Spleen (tissue), 11 donors: Measurements from ENCODE around the gene PSD. TPM values are rescaled to one million over a fixed set of nuclear protein-coding genes. Genes with fewer than 3 reads are reported as not detected.

ENCODE experiments used
- DNase-seq: peaks from one replicate; pipeline ENCODE4 v3.0.0-alpha.2; 2020
- H3K27ac ChIP-seq, 8 donors: fragments of 200-600 bp; sonication (generic) in 7 of 8; 1 replicate in 4 of 8; 2 replicates in 4 of 8; pipeline versions ENCODE4 v1.5.0 to v1.8.0; 2016 to 2021; ENCODE audit warnings: inconsistent platforms in 4 of 8, mild to moderate bottlenecking in 4 of 8, moderate library complexity in 1 of 8
- H3K27me3 ChIP-seq, 7 donors: fragments of 200-600 bp; sonication (generic) in 6 of 7; replicated peaks in 1 of 7; 1 replicate in 4 of 7; 2 replicates in 3 of 7; pipeline versions ENCODE4 v1.5.0 to v1.8.0; 2016 to 2021; ENCODE audit warnings: inconsistent platforms in 3 of 7, mild to moderate bottlenecking in 1 of 7
- H3K36me3 ChIP-seq, 6 donors: fragments of 200-600 bp; sonication (generic) in 5 of 6; 1 replicate in 4 of 6; 2 replicates in 2 of 6; pipeline versions ENCODE4 v1.5.0 to v1.8.0; 2016 to 2021; ENCODE audit warnings: inconsistent platforms in 2 of 6
- H3K4me1 ChIP-seq, 6 donors: fragments of 200-600 bp; sonication (generic) in 5 of 6; 1 replicate in 3 of 6; 2 replicates in 3 of 6; pipeline versions ENCODE4 v1.5.0 to v1.8.0; 2016 to 2021; ENCODE audit warnings: inconsistent platforms in 3 of 6
- H3K4me3 ChIP-seq, 8 donors: fragments of 200-600 bp; sonication (generic) in 7 of 8; 1 replicate in 4 of 8; 2 replicates in 4 of 8; pipeline versions ENCODE4 v1.5.0 to v1.8.0; 2016 to 2021; ENCODE audit warnings: inconsistent platforms in 4 of 8, mild to moderate bottlenecking in 4 of 8, moderate library complexity in 2 of 8
- H3K9me3 ChIP-seq, 8 donors: fragments of 200-600 bp; sonication (generic) in 7 of 8; 1 replicate in 4 of 8; 2 replicates in 4 of 8; pipeline versions ENCODE4 v1.5.0 to v1.8.0; 2016 to 2021; ENCODE audit warnings: inconsistent platforms in 4 of 8
- CTCF ChIP-seq, 11 experiments: fragments of 200-600 bp in 7 of 11; fragments of 450-650 bp in 4 of 11; sonication (generic) in 4 of 11; IDR thresholded peaks in 8 of 11; conservative IDR thresholded peaks in 3 of 11; 1 replicate in 7 of 11; 2 replicates in 4 of 11; pipeline versions ENCODE4 v1.4.0 to v1.8.0; 2016 to 2021; ENCODE audit warnings: antibody characterized with exemption in 11 of 11, inconsistent platforms in 4 of 11, mild to moderate bottlenecking in 1 of 11
- POLR2A ChIP-seq, 3 donors: fragments of 450-650 bp; IDR thresholded peaks; one replicate each; pipeline ENCODE4 v1.5.1; 2017; ENCODE audit warnings: antibody characterized with exemption in 3 of 3, mild to moderate bottlenecking in 1 of 3
- POLR2AphosphoS5 ChIP-seq, 3 donors: sonication (generic); formaldehyde crosslinking; IDR thresholded peaks; one replicate each; pipeline ENCODE4 v1.5.1; 2017; ENCODE audit warnings: antibody characterized with exemption in 3 of 3
- WGBS, 5 donors: extraction: QIAGEN DNeasy Blood & Tissue Kit in 3 of 5; methylation state at CpG; one replicate each; pipeline versions ENCODE4 v1.1.5 to v1.1.7; 2013 to 2018; 5-methylcytosine and 5-hydroxymethylcytosine counted together
- intact Hi-C: fragments of 100-400 bp; cut with DNase I; formaldehyde crosslinking; loops from one replicate; pipeline ENCODE4 v1.15.0; 2023; ENCODE audit warnings: low total_unique reads
- polyA plus RNA-seq, 3 donors: library from polyadenylated mRNA; stranded (reverse); fragments of 200-250 nt; gene quantifications; one replicate each; pipeline ENCODE4 v1.2.1, GENCODE V29; 2013
- total RNA-seq, 7 donors: library from RNA; depleted of rRNA in 3 of 7; stranded (reverse); fragments of >200 nt in 3 of 7; fragmentation: NEBNext Ultra II Directional in 4 of 7; extraction: Animal tissue kit (Norgen Biotek cat#: 25700) in 4 of 7; gene quantifications; one replicate each; pipeline versions ENCODE4 v1.1.0 to v1.2.1, GENCODE V29; 2016 to 2021
- donor health status: healthy with polysubstance abuse.
- donor health status: DM: no; HTN: no; CAD: no; lungs with moderate emphysema.
- donor health status: DM: no; HTN: no; CAD: no.
- donor health status: Bipolar disorder and iron deficiency.
- donor health status: healthy.
- donor health status: DM: no; HTN: no; CAD: no.
- donor health status: DM: yes; HTN: yes; CAD: no.

Gene PSD
- total and polyA plus RNA-seq, 10 donors: 0.59 to 2.5 (median 1.2) TPM

GRCh38 chr10:102414749-102415148 is 3.8 kb downstream of the PSD start:
- intact Hi-C loops: no loop called here
- peaks cover 12 to 98% (median 66%) of the 10 kb centered on the region in 7 donors for H3K27me3 ChIP-seq
- H3K4me1 ChIP-seq: peaks cover 6 to 33% (median 24%) of the 10 kb centered on the region in 6 donors
- TF ChIP-seq POLR2AphosphoS5 (IDR thresholded peaks at IDR 0.05) (no peak), CTCF (IDR thresholded peaks at IDR 0.05 in 8 of 11, conservative IDR thresholded peaks at IDR 0.05 in 3 of 11) (no peak), POLR2A (IDR thresholded peaks at IDR 0.05) (no peak)
- DNase-seq: no peak
- no peaks in the 10 kb centered on the region for H3K36me3 ChIP-seq
- no peak overlapping the region for H3K27ac ChIP-seq
- no peak overlapping the region for H3K4me3 ChIP-seq
- H3K9me3 ChIP-seq: no peaks in the 10 kb centered on the region
- WGBS, 5 donors: 46 to 55% (median 50%) methylated on average over 19 to 20 of the region's 20 CpGs

GRCh38 chr10:102413806-102414561 is 4.6 kb downstream of the PSD start:
- no peak overlapping the region for H3K4me3 ChIP-seq
- TF ChIP-seq CTCF (IDR thresholded peaks at IDR 0.05 in 8 of 11, conservative IDR thresholded peaks at IDR 0.05 in 3 of 11) (no peak), POLR2A (IDR thresholded peaks at IDR 0.05) (no peak), POLR2AphosphoS5 (IDR thresholded peaks at IDR 0.05) (no peak)
- intact Hi-C loops: no loop called here
- H3K36me3 ChIP-seq: no peaks in the 10 kb centered on the region
- peaks cover 5 to 32% (median 24%) of the 10 kb centered on the region in 6 donors for H3K4me1 ChIP-seq
- peaks cover 15 to 100% (median 70%) of the 10 kb centered on the region in 7 donors for H3K27me3 ChIP-seq
- WGBS, 5 donors: 81 to 88% (median 85%) methylated on average over 16 of the region's 16 CpGs
- H3K9me3 ChIP-seq: no peaks in the 10 kb centered on the region
- no peak for DNase-seq
- no peak overlapping the region for H3K27ac ChIP-seq

GRCh38 chr10:102413053-102413705 is 5.4 kb downstream of the PSD start:
- H3K36me3 ChIP-seq: no peaks in the 10 kb centered on the region
- DNase-seq: no peak
- no peak overlapping the region for H3K4me3 ChIP-seq
- WGBS, 5 donors: 8 to 23% (median 19%) methylated on average over 5 of the region's 5 CpGs
- peaks cover 15 to 100% (median 70%) of the 10 kb centered on the region in 7 donors for H3K27me3 ChIP-seq
- intact Hi-C loops: no loop called here
- no peak overlapping the region for H3K27ac ChIP-seq
- no peaks in the 10 kb centered on the region for H3K9me3 ChIP-seq
- TF ChIP-seq POLR2A (IDR thresholded peaks at IDR 0.05) (no peak), CTCF (IDR thresholded peaks at IDR 0.05 in 8 of 11, conservative IDR thresholded peaks at IDR 0.05 in 3 of 11) (no peak), POLR2AphosphoS5 (IDR thresholded peaks at IDR 0.05) (no peak)
- peaks cover 5 to 33% (median 25%) of the 10 kb centered on the region in 6 donors for H3K4me1 ChIP-seq

- WGBS, 5 donors: 85 to 92% (median 89%) methylated on average over 10 of the region's 10 CpGs
- intact Hi-C loops: no loop called here
- no peaks in the 10 kb centered on the region for H3K36me3 ChIP-seq
- no peak for TF ChIP-seq POLR2A (IDR thresholded peaks at IDR 0.05)
- no peak overlapping the region for H3K27ac ChIP-seq
- H3K4me1 ChIP-seq: peaks cover 5 to 36% (median 25%) of the 10 kb centered on the region in 6 donors
- H3K4me3 ChIP-seq: no peak overlapping the region
- no peak for DNase-seq
- peaks cover 15 to 100% (median 68%) of the 10 kb centered on the region in 7 donors for H3K27me3 ChIP-seq
- H3K9me3 ChIP-seq: no peaks in the 10 kb centered on the region
These were observed 6.3 kb downstream of the PSD start for GRCh38 chr10:102412293-102412692.
